B cell (primary cell): ENCODE results near the gene KATNAL2. TPM values are rescaled to one million over a fixed set of nuclear protein-coding genes. Genes with fewer than 3 reads are reported as not detected.

Source experiments
- ATAC-seq: fragments of 200-7000 bp; cut with Tn5 transposase; one replicate; pipeline ENCODE4 v1.10.0; 2021; ENCODE audit warnings: low read depth, mild to moderate bottlenecking, moderate number of reproducible peaks, moderate library complexity
- CTCF ChIA-PET: fragments of 350-600 bp; sonication (Branson Sonifier 250); formaldehyde crosslinking; loops from one replicate; lab custom pipeline; 2021; ENCODE audit warnings: antibody characterized with exemption, inconsistent platforms; lab: Charles Lee
- POLR2A ChIA-PET: fragments of 350-600 bp; sonication (Branson Sonifier 250); formaldehyde crosslinking; loops from one replicate; lab custom pipeline; 2021; ENCODE audit warnings: antibody characterized with exemption; lab: Charles Lee
- DNase-seq: peaks from one replicate; pipeline ENCODE4 v3.0.0; 2013
- H2AFZ ChIP-seq: 2 replicates; pipeline ENCODE4 v1.6.1; 2012; ENCODE audit warnings: mild to moderate bottlenecking, low read depth, low read length; ENCODE audit not compliant: insufficient read depth, poor library complexity, severe bottlenecking
- H3K27ac ChIP-seq, 2 donors: 1 replicate in 1 of 2; 2 replicates in 1 of 2; pipeline ENCODE4 v1.5.1; 2012 to 2013; ENCODE audit warnings: low read length in 2 of 2, mild to moderate bottlenecking in 2 of 2, moderate library complexity in 1 of 2
- H3K27me3 ChIP-seq, 4 experiments: fragments of 200-600 bp in 1 of 4; sonication (generic) in 1 of 4; replicated peaks in 1 of 4; 1 replicate in 2 of 4; 2 replicates in 2 of 4; pipeline versions ENCODE4 v1.6.1 to v1.7.0; 2013 to 2016; ENCODE audit warnings: low read length in 3 of 4, mild to moderate bottlenecking in 2 of 4, mixed read lengths in 1 of 4, moderate library complexity in 1 of 4; ENCODE audit not compliant: insufficient read depth in 4 of 4, control insufficient read depth in 3 of 4; ENCODE audit errors: control extremely low read depth in 1 of 4
- H3K36me3 ChIP-seq, 2 experiments: replicated peaks in 1 of 2; 1 replicate in 1 of 2; 2 replicates in 1 of 2; pipeline versions ENCODE4 v1.6.1 to v1.7.1; 2013; ENCODE audit warnings: low read length in 1 of 2; ENCODE audit not compliant: insufficient read depth in 2 of 2, control insufficient read depth in 1 of 2; ENCODE audit errors: control extremely low read depth in 1 of 2, extremely low read depth in 1 of 2
- H3K4me1 ChIP-seq, 2 donors: fragments of 200-600 bp in 1 of 2; sonication (generic) in 1 of 2; 1 replicate in 1 of 2; 2 replicates in 1 of 2; pipeline versions ENCODE4 v1.5.1 to v1.6.1; 2013 to 2017; ENCODE audit warnings: low read length in 2 of 2; ENCODE audit not compliant: control insufficient read depth in 2 of 2, insufficient read depth in 2 of 2
- H3K4me2 ChIP-seq: replicated peaks from 2 replicates; pipeline ENCODE3; 2012; ENCODE audit warnings: mild to moderate bottlenecking, low read depth, low read length; ENCODE audit not compliant: poor library complexity, severe bottlenecking
- H3K4me3 ChIP-seq, 5 experiments: fragments of 200-600 bp in 1 of 5; sonication (generic) in 1 of 5; 1 replicate in 3 of 5; 2 replicates in 2 of 5; pipeline versions ENCODE4 v1.5.1 to v1.7.0; 2011 to 2016; ENCODE audit warnings: low read length in 4 of 5, mild to moderate bottlenecking in 4 of 5, low read depth in 2 of 5, control low read depth in 1 of 5, moderate library complexity in 1 of 5; ENCODE audit not compliant: insufficient read depth in 1 of 5; ENCODE audit errors: control extremely low read depth in 1 of 5, extremely low read depth in 1 of 5
- H3K79me2 ChIP-seq: fragments of 200-600 bp; sonication (generic); one replicate; pipeline ENCODE4 v1.6.0; 2016; ENCODE audit warnings: low read length; ENCODE audit not compliant: control insufficient read depth, insufficient read depth
- H3K9ac ChIP-seq: fragments of 200-600 bp; sonication (generic); 2 replicates; pipeline ENCODE4 v1.6.1; 2017; ENCODE audit warnings: mild to moderate bottlenecking, low read length, moderate library complexity
- H3K9me3 ChIP-seq, 3 donors: one replicate each; pipeline versions ENCODE4 v1.6.1 to v1.7.1; 2013; ENCODE audit warnings: low read length in 2 of 3; ENCODE audit not compliant: control insufficient read depth in 2 of 3, insufficient read depth in 1 of 3; ENCODE audit errors: control extremely low read depth in 1 of 3
- H4K20me1 ChIP-seq: 2 replicates; pipeline ENCODE4 v1.6.0; 2012; ENCODE audit warnings: mild to moderate bottlenecking, low read length; ENCODE audit not compliant: insufficient read depth, control insufficient read depth, poor library complexity, severe bottlenecking
- H3K27ac Mint-ChIP-seq: one replicate; pipeline ENCODE4 v1.8.0; 2021; ENCODE audit warnings: mixed read lengths
- H3K27me3 Mint-ChIP-seq: one replicate; pipeline ENCODE4 v1.8.0; 2021; ENCODE audit warnings: mixed read lengths
- H3K4me1 Mint-ChIP-seq: one replicate; pipeline ENCODE4 v1.8.0; 2021; ENCODE audit warnings: mixed read lengths
- H3K4me3 Mint-ChIP-seq: one replicate; pipeline ENCODE4 v1.8.0; 2021; ENCODE audit warnings: mixed read lengths
- H3K9me3 Mint-ChIP-seq: one replicate; pipeline ENCODE4 v1.8.0; 2022; ENCODE audit warnings: mixed read lengths; ENCODE audit not compliant: insufficient read depth
- CTCF ChIP-seq: fragments of 200-600 bp; IDR thresholded peaks from one replicate; pipeline ENCODE4 v1.8.0; 2022; ENCODE audit warnings: antibody characterized with exemption, mild to moderate bottlenecking
- EZH2 ChIP-seq: IDR thresholded peaks from 2 replicates; pipeline ENCODE4 v1.6.1; 2012; ENCODE audit warnings: borderline replicate concordance, low read depth, mild to moderate bottlenecking, moderate library complexity, low read length; ENCODE audit not compliant: insufficient read depth, poor library complexity, severe bottlenecking
- WGBS: methylation state at CpG from one replicate; pipeline ENCODE4 v1.1.5; 2013; ENCODE audit warnings: missing lambda C conversion rate; ENCODE audit not compliant: insufficient coverage; 5-methylcytosine and 5-hydroxymethylcytosine counted together
- intact Hi-C: fragments of 100-400 bp; cut with micrococcal nuclease; formaldehyde crosslinking; loops from one replicate; pipeline ENCODE4 v1.10.0; 2022
- polyA minus RNA-seq: library from RNA; depleted of rRNA, polyadenylated mRNA; stranded (reverse); fragments of >200 nt; gene quantifications from 2 replicates; pipeline ENCODE4 v1.2.3, GENCODE V29; 2012
- polyA plus RNA-seq: library from polyadenylated mRNA; depleted of rRNA; stranded (reverse); fragments of >200 nt; gene quantifications from 2 replicates; pipeline ENCODE4 v1.2.3, GENCODE V29; 2012
- total RNA-seq, 2 donors: library from RNA; stranded (reverse); fragments of 120-200 nt in 1 of 2; gene quantifications; 1 replicate in 1 of 2; 2 replicates in 1 of 2; pipeline versions ENCODE4 v1.2.3 to v1.2.4, GENCODE V29; 2013 to 2022

KATNAL2 gene
- total RNA-seq (1.8 and 3.1 TPM in 2 replicates), polyA plus RNA-seq (1.3 TPM in 2 replicates), polyA minus RNA-seq (0.93 and 2.3 TPM in 2 replicates)
- total RNA-seq (2013): 1.0 TPM

GRCh38 chr18:46917108-46917802, at the start of gene KATNAL2, which contains the start of gene PIAS2:
KATNAL2 (plus strand) TSS chr18:46917602; CDS start chr18:46946873, 29,271 bp downstream.
PIAS2 (minus strand) TSS chr18:46917507; CDS start chr18:46917345, 162 bp downstream.
- peak; percentile 91 for DNase-seq
- Histone ChIP-seq H3K4me3 (peak within 1 kb of the TSS; percentile 73 to 79 (median 74)), H3K79me2 (peaks cover 43% of the 10 kb centered on the region), H3K4me2 (peak within 1 kb of the TSS; percentile 90), H3K27ac (peak within 1 kb of the TSS; percentile 58 to 81), H3K36me3 (no peaks in the 10 kb centered on the region), H2AFZ (peak within 1 kb of the TSS; percentile 87), H3K27me3 (no peaks in the 10 kb centered on the region), H3K9ac (peak within 1 kb of the TSS; percentile 72), H4K20me1 (no peaks in the 10 kb centered on the region), H3K4me1 (peaks cover 10 to 25% of the 10 kb centered on the region in 2 donors), H3K9me3 (no peaks in the 10 kb centered on the region)
- peak within 1 kb of the TSS; percentile 92 for H3K27ac Mint-ChIP-seq
- TF ChIP-seq CTCF (no peak), EZH2 (no peak)
- whole genome bisulfite sequencing: under 1% methylated on average over 104 of the region's 107 CpGs
- intact Hi-C loops: loop anchor here (1.0 to 2.0 kb wide), 5 partner anchors 30 to 748 kb away; partner anchors contain the start of genes HDHD2 and IER3IP1
- peaks cover 42% of the 10 kb centered on the region for H3K4me1 Mint-ChIP-seq
- ChIA-PET POLR2A (interaction anchor here (0.6 to 0.7 kb wide), 3 partner anchors 58 to 1230 kb away, joined by 3 to 5 read pairs (median 3); no protein-coding TSS in a partner anchor), CTCF (interaction anchor here (1.0 to 1.3 kb wide), 3 partner anchors 256 to 744 kb away, joined by 3 to 4 read pairs (median 4); a partner anchor contains a TSS)
- ATAC-seq: peak; percentile 93
- no peaks in the 10 kb centered on the region for H3K27me3 Mint-ChIP-seq
- no peaks in the 10 kb centered on the region for H3K9me3 Mint-ChIP-seq
- peak within 1 kb of the TSS; percentile 95 for H3K4me3 Mint-ChIP-seq
